ENCODE results near the gene PDE6A. TPM values are rescaled to one million over a fixed set of nuclear protein-coding genes. Genes with fewer than 3 reads are reported as not detected.
"Not testable (repeated sequence)": the region's sequence is repeated elsewhere in the genome, so short reads cannot be mapped to it uniquely, and the experiment has no call there.

Gene PDE6A
- total and polyA plus RNA-seq, 9 of the 15 experiments (the other 6 are each of a cell fraction or from before 2014, with no cell fraction given): 0.01 to 0.04 (median 0.01) TPM; not detected in 6

DNA sequence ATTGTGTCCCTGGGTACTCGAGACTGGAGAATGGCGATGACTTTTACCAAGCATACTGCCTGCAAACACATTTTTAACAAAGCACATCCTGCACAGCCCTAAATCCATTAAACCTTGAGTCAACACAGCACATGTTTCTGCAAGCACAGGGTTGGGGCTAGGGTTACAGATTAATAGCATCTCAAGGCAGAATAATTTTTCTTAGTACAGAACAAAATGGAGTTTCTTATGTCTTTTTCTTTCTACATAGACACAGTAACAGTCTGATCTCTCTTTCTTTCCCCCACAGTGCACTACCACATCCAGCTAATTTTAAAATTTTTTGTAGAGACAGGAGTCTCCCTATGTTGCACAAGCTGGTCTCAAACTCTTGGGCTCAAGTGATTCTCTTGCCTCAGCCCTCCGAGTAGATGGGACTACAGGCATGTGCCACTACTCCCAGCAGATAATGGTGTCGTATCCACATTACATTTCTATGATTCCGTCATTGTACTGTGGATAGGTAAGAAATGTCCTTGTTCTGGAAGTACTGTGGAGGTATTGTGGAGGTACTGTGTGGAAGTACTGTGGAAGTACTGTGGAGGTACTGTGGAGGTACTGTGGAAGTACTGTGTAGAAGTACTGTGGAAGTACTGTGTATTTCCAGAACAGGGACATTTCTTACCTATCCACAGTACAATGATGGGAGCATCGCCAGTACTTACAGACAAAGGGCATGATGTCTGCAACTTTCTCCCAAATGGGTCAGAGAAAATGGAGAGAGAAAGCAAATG is 1.2 kb downstream of the PDE6A start (continued):
- TF ChIP-seq KLF6 (CRISPR knock-in tag; IDR thresholded peaks at IDR 0.05; ENCODE audit: borderline replicate concordance) (peak; percentile 85; the same call in 1 of the 2 replicates), ZNF644 (tag; IDR thresholded peaks at IDR 0.05; ENCODE audit: low read depth) (peak; percentile 81; the same call in 1 of the 2 replicates), ATF1 (tag; IDR thresholded peaks at IDR 0.05) (peak; percentile 43), CXXC5 (CRISPR knock-in tag; IDR thresholded peaks at IDR 0.05) (peak; percentile 63), TAF7 (tag; IDR thresholded peaks at IDR 0.05) (peak; percentile 58; the same call in 1 of the 2 replicates), SMAD4 (CRISPR knock-in tag; conservative IDR thresholded peaks at IDR 0.05) (peak; percentile 82), PYGO2 (tag; IDR thresholded peaks at IDR 0.05) (0 out of 2 replicates have a peak, but pooled peaks have one; percentile 25), TCFL5 (CRISPR knock-in tag; conservative IDR thresholded peaks at IDR 0.05) (peak; percentile 43; the same call in 1 of the 2 replicates), ZNF324 (CRISPR knock-in tag; IDR thresholded peaks at IDR 0.05) (0 out of 2 replicates have a peak, but pooled peaks have one; percentile 17), NR4A1 (tag; IDR thresholded peaks at IDR 0.05) (peak; percentile 95), ZKSCAN8 (CRISPR knock-in tag; IDR thresholded peaks at IDR 0.05) (0 out of 2 replicates have a peak, but pooled peaks have one; percentile 35), ZFP1 (CRISPR knock-in tag; IDR thresholded peaks at IDR 0.05) (peak; percentile 56; the same call in 1 of the 2 replicates), IFI16 (CRISPR knock-in tag; IDR thresholded peaks at IDR 0.05) (0 out of 2 replicates have a peak, but pooled peaks have one; percentile 1), DDX20 (tag; IDR thresholded peaks at IDR 0.05; ENCODE audit: low read depth) (peak; percentile 75; the same call in 1 of the 2 replicates)
- TF ChIP-seq ATF1, NR4A1 (CRISPR knock-in tag; IDR thresholded peaks at IDR 0.05): not testable (repeated sequence)
- TF ChIP-seq, protein P1, sequence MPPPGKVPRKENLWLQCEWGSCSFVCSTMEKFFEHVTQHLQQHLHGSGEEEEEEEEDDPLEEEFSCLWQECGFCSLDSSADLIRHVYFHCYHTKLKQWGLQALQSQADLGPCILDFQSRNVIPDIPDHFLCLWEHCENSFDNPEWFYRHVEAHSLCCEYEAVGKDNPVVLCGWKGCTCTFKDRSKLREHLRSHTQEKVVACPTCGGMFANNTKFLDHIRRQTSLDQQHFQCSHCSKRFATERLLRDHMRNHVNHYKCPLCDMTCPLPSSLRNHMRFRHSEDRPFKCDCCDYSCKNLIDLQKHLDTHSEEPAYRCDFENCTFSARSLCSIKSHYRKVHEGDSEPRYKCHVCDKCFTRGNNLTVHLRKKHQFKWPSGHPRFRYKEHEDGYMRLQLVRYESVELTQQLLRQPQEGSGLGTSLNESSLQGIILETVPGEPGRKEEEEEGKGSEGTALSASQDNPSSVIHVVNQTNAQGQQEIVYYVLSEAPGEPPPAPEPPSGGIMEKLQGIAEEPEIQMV (tag; conservative IDR thresholded peaks at IDR 0.05; ENCODE audit: low read depth): peak; percentile 75
- TF ChIP-seq, protein P2, sequence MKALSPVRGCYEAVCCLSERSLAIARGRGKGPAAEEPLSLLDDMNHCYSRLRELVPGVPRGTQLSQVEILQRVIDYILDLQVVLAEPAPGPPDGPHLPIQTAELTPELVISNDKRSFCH (CRISPR knock-in tag; IDR thresholded peaks at IDR 0.05): 0 out of 2 replicates have a peak, but pooled peaks have one; percentile 50
- TF ChIP-seq, protein P2 (tag; IDR thresholded peaks at IDR 0.05): peak; percentile 78; the same call in 1 of the 2 replicates
- TF ChIP-seq, protein P3, sequence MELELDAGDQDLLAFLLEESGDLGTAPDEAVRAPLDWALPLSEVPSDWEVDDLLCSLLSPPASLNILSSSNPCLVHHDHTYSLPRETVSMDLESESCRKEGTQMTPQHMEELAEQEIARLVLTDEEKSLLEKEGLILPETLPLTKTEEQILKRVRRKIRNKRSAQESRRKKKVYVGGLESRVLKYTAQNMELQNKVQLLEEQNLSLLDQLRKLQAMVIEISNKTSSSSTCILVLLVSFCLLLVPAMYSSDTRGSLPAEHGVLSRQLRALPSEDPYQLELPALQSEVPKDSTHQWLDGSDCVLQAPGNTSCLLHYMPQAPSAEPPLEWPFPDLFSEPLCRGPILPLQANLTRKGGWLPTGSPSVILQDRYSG (tag; conservative IDR thresholded peaks at IDR 0.05; ENCODE audit: low read depth): peak; percentile 91; the same call in 1 of the 2 replicates
- TF ChIP-seq, protein P4, sequence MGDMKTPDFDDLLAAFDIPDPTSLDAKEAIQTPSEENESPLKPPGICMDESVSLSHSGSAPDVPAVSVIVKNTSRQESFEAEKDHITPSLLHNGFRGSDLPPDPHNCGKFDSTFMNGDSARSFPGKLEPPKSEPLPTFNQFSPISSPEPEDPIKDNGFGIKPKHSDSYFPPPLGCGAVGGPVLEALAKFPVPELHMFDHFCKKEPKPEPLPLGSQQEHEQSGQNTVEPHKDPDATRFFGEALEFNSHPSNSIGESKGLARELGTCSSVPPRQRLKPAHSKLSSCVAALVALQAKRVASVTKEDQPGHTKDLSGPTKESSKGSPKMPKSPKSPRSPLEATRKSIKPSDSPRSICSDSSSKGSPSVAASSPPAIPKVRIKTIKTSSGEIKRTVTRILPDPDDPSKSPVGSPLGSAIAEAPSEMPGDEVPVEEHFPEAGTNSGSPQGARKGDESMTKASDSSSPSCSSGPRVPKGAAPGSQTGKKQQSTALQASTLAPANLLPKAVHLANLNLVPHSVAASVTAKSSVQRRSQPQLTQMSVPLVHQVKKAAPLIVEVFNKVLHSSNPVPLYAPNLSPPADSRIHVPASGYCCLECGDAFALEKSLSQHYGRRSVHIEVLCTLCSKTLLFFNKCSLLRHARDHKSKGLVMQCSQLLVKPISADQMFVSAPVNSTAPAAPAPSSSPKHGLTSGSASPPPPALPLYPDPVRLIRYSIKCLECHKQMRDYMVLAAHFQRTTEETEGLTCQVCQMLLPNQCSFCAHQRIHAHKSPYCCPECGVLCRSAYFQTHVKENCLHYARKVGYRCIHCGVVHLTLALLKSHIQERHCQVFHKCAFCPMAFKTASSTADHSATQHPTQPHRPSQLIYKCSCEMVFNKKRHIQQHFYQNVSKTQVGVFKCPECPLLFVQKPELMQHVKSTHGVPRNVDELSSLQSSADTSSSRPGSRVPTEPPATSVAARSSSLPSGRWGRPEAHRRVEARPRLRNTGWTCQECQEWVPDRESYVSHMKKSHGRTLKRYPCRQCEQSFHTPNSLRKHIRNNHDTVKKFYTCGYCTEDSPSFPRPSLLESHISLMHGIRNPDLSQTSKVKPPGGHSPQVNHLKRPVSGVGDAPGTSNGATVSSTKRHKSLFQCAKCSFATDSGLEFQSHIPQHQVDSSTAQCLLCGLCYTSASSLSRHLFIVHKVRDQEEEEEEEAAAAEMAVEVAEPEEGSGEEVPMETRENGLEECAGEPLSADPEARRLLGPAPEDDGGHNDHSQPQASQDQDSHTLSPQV (IDR thresholded peaks at IDR 0.05): peak; percentile 96
